Limb (tissue), 2 donors: ENCODE results near the gene TIPARP.
"Not testable (repeated sequence)": the region's sequence is repeated elsewhere in the genome, so short reads cannot be mapped to it uniquely, and the experiment has no call there.

Source experiments
- DNase-seq, 2 donors: peaks; one replicate each; pipeline ENCODE4 v3.0.0-alpha.2; 2016; ENCODE audit errors: extremely low spot score in 2 of 2

TIPARP gene

GRCh38 chr3:156739976-156740375, 65.6 kb downstream of the TIPARP start:
- no peak for DNase-seq

- DNase-seq = not testable (repeated sequence)
Measured at GRCh38 chr3:156740581-156740980, 66.2 kb downstream of the TIPARP start.

DNA sequence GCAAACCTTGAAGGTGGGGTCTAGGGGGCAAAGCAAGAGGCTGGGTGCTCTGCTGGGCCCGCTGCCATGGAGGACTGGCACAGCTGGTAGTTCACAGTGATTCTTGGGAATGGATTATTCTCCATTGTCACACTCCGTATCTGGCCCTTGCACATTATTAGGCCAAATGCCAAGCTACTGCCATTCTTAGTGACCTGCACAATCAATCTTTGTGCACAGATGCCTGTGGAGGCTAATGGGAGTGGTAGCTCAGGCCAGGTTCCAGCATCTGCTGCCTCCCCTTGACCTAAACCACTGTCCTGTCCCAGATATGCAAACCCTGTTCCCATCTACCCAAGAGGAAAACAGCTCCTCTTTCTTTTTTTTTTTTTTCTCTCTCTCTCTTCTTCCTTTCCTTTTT, 67.5 kb downstream of the TIPARP start:
- no peak for DNase-seq

- no peak for DNase-seq
Measured at GRCh38 chr3:156742401-156742800, 68.0 kb downstream of the TIPARP start.

DNA sequence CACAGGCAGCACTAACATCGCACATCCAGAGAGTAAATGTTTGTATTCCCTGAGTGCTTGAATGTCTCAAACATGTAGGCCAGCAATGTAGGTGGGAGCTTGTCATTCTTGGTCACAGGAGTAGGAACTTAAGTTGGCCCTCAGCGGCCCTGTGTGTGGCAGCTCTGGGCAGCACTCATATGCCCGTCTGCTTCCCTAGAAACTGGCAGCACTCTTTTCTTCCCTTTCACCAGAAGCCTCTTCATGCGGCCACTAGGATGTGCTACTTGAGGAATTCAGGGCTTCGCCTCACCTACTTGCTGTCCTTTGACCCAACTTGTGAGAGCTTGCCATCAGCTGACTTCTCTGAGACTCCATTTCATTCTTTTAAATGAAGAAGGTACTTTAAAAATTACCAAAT, 69.5 kb downstream of the TIPARP start:
- no peak for DNase-seq

GRCh38 chr3:156744631-156745030, 70.2 kb downstream of the TIPARP start:
- no peak for DNase-seq

DNA sequence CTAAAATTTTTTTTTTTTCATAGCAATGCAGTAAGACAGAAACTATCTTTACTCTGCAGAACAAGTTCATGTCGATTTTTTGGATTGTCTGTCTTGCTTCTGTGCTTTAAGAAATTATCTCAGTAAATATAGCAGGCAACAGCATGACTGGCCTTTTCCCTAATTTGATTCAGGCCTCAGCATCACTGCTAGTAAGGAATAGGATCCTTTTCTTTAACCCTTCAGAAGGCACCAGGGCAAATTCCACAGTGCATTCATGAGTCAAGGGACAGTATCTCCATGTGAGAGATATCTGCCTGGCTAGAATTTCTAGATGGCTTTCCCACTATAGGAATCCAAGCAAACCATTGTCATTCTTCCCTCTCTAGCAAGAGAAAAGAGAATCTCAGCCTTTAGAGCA, 71.4 kb downstream of the TIPARP start:
- no peak for DNase-seq

GRCh38 chr3:156747046-156747445, 72.7 kb downstream of the TIPARP start:
- DNase-seq = no peak

DNA sequence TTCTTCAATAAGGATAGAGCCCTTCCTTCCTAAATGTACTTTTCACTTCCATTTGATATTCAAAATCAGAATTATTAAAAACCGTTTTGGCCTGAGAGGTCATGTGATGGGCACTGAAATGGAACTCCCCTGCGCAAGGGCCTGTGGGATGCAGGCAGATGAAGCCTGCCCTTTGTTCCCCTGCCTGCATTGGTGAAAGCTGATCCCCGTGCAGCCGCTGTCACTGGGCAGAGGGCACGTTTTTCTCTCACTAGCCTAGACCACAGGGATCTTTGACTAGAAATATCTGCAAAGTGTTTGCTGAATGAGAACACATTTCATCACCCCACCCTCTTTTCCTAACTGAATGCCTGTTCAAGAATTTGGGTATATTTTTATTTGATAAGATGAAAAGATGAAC, 74.9 kb downstream of the TIPARP start:
- DNase-seq = no peak

DNA sequence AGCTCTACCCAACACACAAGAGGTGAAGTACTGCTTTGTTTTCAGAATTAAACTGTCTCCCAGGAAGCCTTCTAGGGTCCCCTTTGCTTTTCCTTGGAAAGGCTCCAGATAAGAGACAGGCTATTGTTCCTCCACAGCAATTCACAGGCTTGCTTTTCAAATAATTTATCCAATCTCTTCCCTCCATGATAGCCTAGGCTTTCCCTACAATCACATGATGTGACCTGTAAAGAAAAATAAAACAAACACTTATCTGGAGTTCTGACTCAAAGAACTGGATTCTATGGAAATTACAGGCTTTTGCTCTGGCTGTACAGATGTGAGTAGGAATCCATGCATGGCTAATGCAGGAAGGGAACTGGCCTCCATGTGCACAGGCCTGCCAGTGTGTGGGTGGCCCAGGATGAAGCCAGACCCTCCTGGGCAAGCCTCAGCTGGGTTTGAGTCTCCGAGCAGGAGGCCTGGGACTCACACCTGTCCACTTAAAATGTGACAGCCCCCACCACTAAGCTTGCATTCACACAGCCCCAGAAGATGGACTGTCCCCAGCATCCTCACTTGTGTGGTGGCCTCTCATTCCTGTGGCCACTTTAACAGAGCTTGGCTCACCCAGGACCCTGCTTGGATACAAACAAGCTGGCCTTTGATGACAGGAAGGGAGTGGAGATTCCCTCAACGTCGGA, 75.9 kb downstream of the TIPARP start:
- peak in 1 of 2 donors; percentile 23 for DNase-seq

DNA sequence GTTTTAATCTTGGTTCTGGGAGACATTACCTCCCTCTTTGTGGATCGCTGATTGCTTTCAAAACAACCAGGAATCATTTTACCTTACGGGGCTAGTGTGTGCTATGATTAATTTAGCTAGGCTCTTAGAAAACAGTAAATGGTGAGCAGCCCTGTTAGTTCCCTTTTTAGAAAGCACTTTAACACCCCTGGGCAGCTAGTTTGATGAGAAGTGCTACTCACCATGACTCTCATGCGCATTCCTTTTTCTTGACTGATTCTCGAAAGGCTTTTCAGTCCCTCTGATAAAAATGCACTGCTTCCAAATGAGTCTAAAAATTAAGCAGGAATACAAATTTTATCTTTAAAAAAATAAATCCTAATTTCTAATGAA, 76.5 kb downstream of the TIPARP start:
- DNase-seq = no peak

DNA sequence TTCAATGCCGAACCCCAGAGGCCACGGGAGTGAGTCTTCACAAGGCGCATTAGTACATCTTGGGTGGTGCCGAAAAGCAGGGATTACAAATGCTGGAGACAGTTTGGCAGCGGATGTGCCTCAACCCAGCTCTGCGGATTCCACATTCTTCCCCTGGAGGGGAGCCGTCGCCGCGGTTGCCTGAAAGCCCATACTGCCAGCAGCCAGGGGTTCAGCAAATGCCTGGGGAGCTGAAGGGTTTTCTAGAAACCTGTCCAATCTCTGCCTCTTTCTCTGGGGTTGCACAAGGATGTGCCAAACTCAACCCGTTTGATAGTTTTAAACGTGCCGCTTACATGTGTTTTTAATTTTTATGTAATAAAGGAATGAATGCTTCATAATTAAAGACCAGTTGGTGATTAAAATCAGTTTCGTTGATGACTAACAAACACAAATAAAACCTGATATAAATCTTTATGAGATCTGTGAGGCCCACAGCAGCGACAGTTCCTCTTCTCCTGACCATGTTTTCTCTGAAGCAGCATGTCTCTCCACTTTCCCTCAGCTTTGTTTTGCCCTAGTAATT, 77.2 kb downstream of the TIPARP start:
- peak; percentile 54 to 67 for DNase-seq
